ENCODE data around the gene TREH.

TREH gene

GRCh38 chr11:118670063-118670462 lies 9.4 kb downstream of the TREH start:
- in situ Hi-C loops (cut with MboI; ENCODE audit: low sequenced_read_pairs), result no loop called here

GRCh38 chr11:118666371-118666770 lies 13.1 kb downstream of the TREH start:
- in situ Hi-C loops (cut with MboI; ENCODE audit: low sequenced_read_pairs), result no loop called here

- in situ Hi-C loops (cut with MboI; ENCODE audit: low sequenced_read_pairs), result no loop called here
Observed at GRCh38 chr11:118663902-118664301, 15.5 kb downstream of the TREH start.

- in situ Hi-C loops (cut with MboI; ENCODE audit: low sequenced_read_pairs), result no loop called here
Observed at GRCh38 chr11:118663381-118663780, 16.1 kb downstream of the TREH start.

GRCh38 chr11:118662401-118663271 lies 16.8 kb downstream of the TREH start:
- in situ Hi-C loops (cut with MboI; ENCODE audit: low sequenced_read_pairs), result no loop called here

- in situ Hi-C loops (cut with MboI; ENCODE audit: low sequenced_read_pairs), result no loop called here
Observed at GRCh38 chr11:118661425-118662301, 17.8 kb downstream of the TREH start.

- in situ Hi-C loops (cut with MboI; ENCODE audit: low sequenced_read_pairs), result no loop called here
Observed at GRCh38 chr11:118660681-118661424, 18.6 kb downstream of the TREH start.

GRCh38 chr11:118659953-118660680 lies 19.3 kb downstream of the TREH start:
- in situ Hi-C loops (cut with MboI; ENCODE audit: low sequenced_read_pairs), result no loop called here

- in situ Hi-C loops (cut with MboI; ENCODE audit: low sequenced_read_pairs), result no loop called here
Observed at GRCh38 chr11:118659314-118659952, 20.0 kb downstream of the TREH start.

- in situ Hi-C loops (cut with MboI; ENCODE audit: low sequenced_read_pairs), result no loop called here
Observed at GRCh38 chr11:118658429-118659313, 20.8 kb downstream of the TREH start.

GRCh38 chr11:118657709-118658428 lies 21.6 kb downstream of the TREH start:
- in situ Hi-C loops (cut with MboI; ENCODE audit: low sequenced_read_pairs), result no loop called here

- in situ Hi-C loops (cut with MboI; ENCODE audit: low sequenced_read_pairs), result no loop called here
Observed at GRCh38 chr11:118657238-118657637, 22.2 kb downstream of the TREH start.

- in situ Hi-C loops (cut with MboI; ENCODE audit: low sequenced_read_pairs), result no loop called here
Observed at GRCh38 chr11:118656563-118657165, 22.8 kb downstream of the TREH start.

- in situ Hi-C loops (cut with MboI; ENCODE audit: low sequenced_read_pairs), result no loop called here
Observed at GRCh38 chr11:118655486-118656190, 23.8 kb downstream of the TREH start.

GRCh38 chr11:118653684-118654390 lies 25.6 kb downstream of the TREH start:
- in situ Hi-C loops (cut with MboI; ENCODE audit: low sequenced_read_pairs), result no loop called here

GRCh38 chr11:118652681-118653181 lies 26.7 kb downstream of the TREH start:
- in situ Hi-C loops (cut with MboI; ENCODE audit: low sequenced_read_pairs), result no loop called here

Data from HL-60/S4 treated with retinoic acid at 250 ng/mL for 4 days and 3 days (cell line).